Fibroblast of pulmonary artery (primary cell): ENCODE results near the gene TAF5L.
A peak's percentile ranks its signal among the peaks of the same experiment; 100 is the strongest.

ENCODE experiments used
- DNase-seq: peaks from one replicate; pipeline ENCODE4 v3.0.0-alpha.2; 2010; ENCODE audit warnings: low read depth
- H3K4me3 ChIP-seq: replicated peaks from 2 replicates; pipeline ENCODE4 v1.5.1; 2011; ENCODE audit warnings: low read depth, mild to moderate bottlenecking, control low read depth, low read length, moderate library complexity
- CTCF ChIP-seq: IDR thresholded peaks from 2 replicates; pipeline ENCODE4 v1.5.1; 2011; ENCODE audit warnings: mild to moderate bottlenecking, control low read depth, low read length, inconsistent platforms; ENCODE audit errors: missing control alignments

TAF5L gene

GRCh38 chr1:229574679-229575442 is 51.1 kb downstream of the TAF5L start:
- H3K4me3 ChIP-seq = no peak overlapping the region
- no peak for TF ChIP-seq CTCF
- DNase-seq = no peak

- no peak overlapping the region for H3K4me3 ChIP-seq
- TF ChIP-seq CTCF = no peak
- no peak for DNase-seq
These were observed 53.6 kb downstream of the TAF5L start for GRCh38 chr1:229572286-229572685.

- H3K4me3 ChIP-seq = no peak overlapping the region
- TF ChIP-seq CTCF = no peak
- DNase-seq = no peak
These were observed 54.9 kb downstream of the TAF5L start for GRCh38 chr1:229570891-229571516.

- no peak for DNase-seq
- no peak for TF ChIP-seq CTCF
- no peak overlapping the region for H3K4me3 ChIP-seq
These were observed 55.6 kb downstream of the TAF5L start for GRCh38 chr1:229570305-229570704.

GRCh38 chr1:229567109-229567868 is 58.6 kb downstream of the TAF5L start:
- no peak for TF ChIP-seq CTCF
- H3K4me3 ChIP-seq = no peak overlapping the region
- no peak for DNase-seq

- no peak for TF ChIP-seq CTCF
- no peak overlapping the region for H3K4me3 ChIP-seq
- peak; percentile 63 for DNase-seq
These were observed 62.2 kb downstream of the TAF5L start for GRCh38 chr1:229563701-229564100.
